Jurkat, Clone E6-1 (cell line): Measurements from ENCODE around the gene BPHL.
"Not testable (repeated sequence)": the region's sequence is repeated elsewhere in the genome, so short reads cannot be mapped to it uniquely, and the experiment has no call there.

Source experiments
- DNase-seq: peaks from one replicate; pipeline ENCODE4 v3.0.0-alpha.2; 2011; ENCODE audit warnings: low read depth, low spot score
- H3K4me3 ChIP-seq: 2 replicates; pipeline ENCODE4 v1.5.1; 2011; ENCODE audit warnings: mild to moderate bottlenecking, low read length, control low read depth, moderate library complexity

The BPHL gene

GRCh38 chr6:3196770-3197169 is 78.3 kb downstream of the BPHL start:
- DNase-seq, result no peak
- H3K4me3 ChIP-seq, result no peak overlapping the region

- not testable (repeated sequence) for DNase-seq, H3K4me3 ChIP-seq
These were observed 79.2 kb downstream of the BPHL start for GRCh38 chr6:3197734-3198133.

- no peak overlapping the region for H3K4me3 ChIP-seq
- DNase-seq, result no peak
These were observed 80.9 kb downstream of the BPHL start for GRCh38 chr6:3199382-3199781.

- DNase-seq, result no peak
- no peak overlapping the region for H3K4me3 ChIP-seq
These were observed 82.2 kb downstream of the BPHL start for GRCh38 chr6:3200682-3201081.

GRCh38 chr6:3201388-3201787 is 82.9 kb downstream of the BPHL start:
- H3K4me3 ChIP-seq, result no peak overlapping the region
- DNase-seq, result no peak
